MM.1S (cell line): ENCODE results near the gene TEKT3.

Source experiments
- DNase-seq: peaks from one replicate; pipeline ENCODE4 v3.0.0-alpha.2; 2015
- H2AFZ ChIP-seq: fragments of 300-600 bp; sonication (generic); 2 replicates; pipeline ENCODE4 v1.6.0; 2016; ENCODE audit warnings: antibody characterized with exemption, low read length
- H3F3A ChIP-seq: fragments of 300-600 bp; sonication (generic); 2 replicates; pipeline ENCODE4 v1.6.1; 2016; ENCODE audit warnings: mild to moderate bottlenecking, antibody characterized with exemption, low read length, moderate library complexity, mixed read lengths; ENCODE audit not compliant: insufficient read depth
- H3K27ac ChIP-seq: fragments of 300-600 bp; sonication (generic); 2 replicates; pipeline ENCODE4 v1.5.1; 2016; ENCODE audit warnings: mild to moderate bottlenecking, low read length
- H3K27me3 ChIP-seq: fragments of 300-600 bp; sonication (generic); replicated peaks from 2 replicates; pipeline ENCODE4 v1.6.0; 2016; ENCODE audit warnings: low read length; ENCODE audit not compliant: insufficient read depth
- H3K36me3 ChIP-seq: fragments of 300-600 bp; sonication (generic); replicated peaks from 2 replicates; pipeline ENCODE4 v1.6.1; 2016; ENCODE audit warnings: mild to moderate bottlenecking, low read length, mixed read lengths; ENCODE audit not compliant: insufficient read depth
- H3K4me1 ChIP-seq: fragments of 300-600 bp; sonication (generic); 2 replicates; pipeline ENCODE4 v1.6.1; 2016; ENCODE audit warnings: low read length, mixed read lengths
- H3K4me2 ChIP-seq: fragments of 300-600 bp; sonication (generic); 2 replicates; pipeline ENCODE4 v1.6.0; 2016; ENCODE audit warnings: low read depth, low read length
- H3K4me3 ChIP-seq: fragments of 300-600 bp; sonication (generic); 2 replicates; pipeline ENCODE4 v1.5.1; 2016; ENCODE audit warnings: low read length, mixed read lengths
- H3K79me2 ChIP-seq: fragments of 300-600 bp; sonication (generic); 2 replicates; pipeline ENCODE4 v1.6.1; 2016; ENCODE audit warnings: mixed run types, low read length, mixed read lengths
- H3K9ac ChIP-seq: fragments of 300-600 bp; sonication (generic); 2 replicates; pipeline ENCODE4 v1.6.1; 2016; ENCODE audit warnings: low read length, mixed read lengths
- H3K9me2 ChIP-seq: fragments of 300-600 bp; sonication (generic); replicated peaks from 2 replicates; pipeline ENCODE4 v1.6.1; 2016; ENCODE audit warnings: mild to moderate bottlenecking, low read length, mixed read lengths; ENCODE audit not compliant: insufficient read depth
- H3K9me3 ChIP-seq: fragments of 300-600 bp; sonication (generic); replicated peaks from 2 replicates; pipeline ENCODE4 v1.6.1; 2016; ENCODE audit warnings: mild to moderate bottlenecking, low read length, mixed read lengths; ENCODE audit not compliant: insufficient read depth
- H4K20me1 ChIP-seq: fragments of 300-600 bp; sonication (generic); 2 replicates; pipeline ENCODE4 v1.6.1; 2016; ENCODE audit warnings: mild to moderate bottlenecking, low read length, moderate library complexity, mixed read lengths; ENCODE audit not compliant: insufficient read depth
- EZH2 ChIP-seq: fragments of 300-600 bp; sonication (generic); optimal IDR thresholded peaks from 2 replicates; pipeline ENCODE3; 2017; ENCODE audit warnings: low read depth, mild to moderate bottlenecking, antibody characterized with exemption, low read length, mixed read lengths
- EZH2phosphoT487 ChIP-seq: fragments of 300-600 bp; sonication (generic); IDR thresholded peaks from 2 replicates; pipeline ENCODE4 v1.6.1; 2018; ENCODE audit warnings: antibody characterized with exemption, low read length
- TF ChIP-seq, protein P1 (sequence below): fragments of 300-600 bp; sonication (generic); IDR thresholded peaks from 2 replicates; pipeline ENCODE4 v1.5.1; 2016; ENCODE audit warnings: antibody characterized with exemption, low read length, mixed read lengths

Gene TEKT3

DNA sequence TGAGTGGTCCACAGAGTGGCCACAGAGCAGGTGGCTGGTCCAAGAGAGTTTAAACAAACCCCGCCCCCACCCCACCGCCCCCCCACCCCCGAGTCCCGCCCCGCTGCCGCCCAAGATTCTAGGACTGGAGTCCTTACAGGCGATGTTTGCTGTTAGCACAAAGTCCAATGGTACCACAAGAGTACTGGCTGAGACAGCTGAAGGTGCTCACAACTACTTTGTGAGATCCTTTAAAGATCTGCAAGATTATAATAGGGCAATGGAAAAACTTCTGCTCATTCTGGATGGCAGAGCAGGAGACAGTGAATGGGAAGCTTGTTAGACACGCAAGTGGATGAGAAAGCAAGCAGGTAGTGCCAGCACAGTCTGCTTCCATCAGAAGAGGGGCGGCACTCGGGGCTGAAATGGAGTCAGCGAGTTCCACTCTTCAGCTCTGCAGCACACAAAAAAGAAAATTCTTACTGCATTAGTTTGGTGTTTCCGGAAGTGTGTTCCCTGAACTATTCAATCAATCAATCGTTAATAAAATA, 4.7 kb upstream of the TEKT3 start:
- no peak overlapping the region for H3K4me2 ChIP-seq
- no peak for TF ChIP-seq EZH2phosphoT487
- TF ChIP-seq EZH2 = no peak
- TF ChIP-seq, protein P1, sequence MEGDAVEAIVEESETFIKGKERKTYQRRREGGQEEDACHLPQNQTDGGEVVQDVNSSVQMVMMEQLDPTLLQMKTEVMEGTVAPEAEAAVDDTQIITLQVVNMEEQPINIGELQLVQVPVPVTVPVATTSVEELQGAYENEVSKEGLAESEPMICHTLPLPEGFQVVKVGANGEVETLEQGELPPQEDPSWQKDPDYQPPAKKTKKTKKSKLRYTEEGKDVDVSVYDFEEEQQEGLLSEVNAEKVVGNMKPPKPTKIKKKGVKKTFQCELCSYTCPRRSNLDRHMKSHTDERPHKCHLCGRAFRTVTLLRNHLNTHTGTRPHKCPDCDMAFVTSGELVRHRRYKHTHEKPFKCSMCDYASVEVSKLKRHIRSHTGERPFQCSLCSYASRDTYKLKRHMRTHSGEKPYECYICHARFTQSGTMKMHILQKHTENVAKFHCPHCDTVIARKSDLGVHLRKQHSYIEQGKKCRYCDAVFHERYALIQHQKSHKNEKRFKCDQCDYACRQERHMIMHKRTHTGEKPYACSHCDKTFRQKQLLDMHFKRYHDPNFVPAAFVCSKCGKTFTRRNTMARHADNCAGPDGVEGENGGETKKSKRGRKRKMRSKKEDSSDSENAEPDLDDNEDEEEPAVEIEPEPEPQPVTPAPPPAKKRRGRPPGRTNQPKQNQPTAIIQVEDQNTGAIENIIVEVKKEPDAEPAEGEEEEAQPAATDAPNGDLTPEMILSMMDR = no peak
- no peaks in the 10 kb centered on the region for H3K9me2 ChIP-seq
- H3K36me3 ChIP-seq = no peaks in the 10 kb centered on the region
- H3K79me2 ChIP-seq = no peaks in the 10 kb centered on the region
- no peaks in the 10 kb centered on the region for H4K20me1 ChIP-seq
- no peak overlapping the region for H3K27ac ChIP-seq
- H3K4me3 ChIP-seq = no peak overlapping the region
- H3K4me1 ChIP-seq = no peaks in the 10 kb centered on the region
- H2AFZ ChIP-seq = no peak overlapping the region
- H3K9me3 ChIP-seq = no peaks in the 10 kb centered on the region
- no peak for DNase-seq
- H3F3A ChIP-seq = no peaks in the 10 kb centered on the region
- H3K9ac ChIP-seq = no peak overlapping the region
- no peaks in the 10 kb centered on the region for H3K27me3 ChIP-seq

DNA sequence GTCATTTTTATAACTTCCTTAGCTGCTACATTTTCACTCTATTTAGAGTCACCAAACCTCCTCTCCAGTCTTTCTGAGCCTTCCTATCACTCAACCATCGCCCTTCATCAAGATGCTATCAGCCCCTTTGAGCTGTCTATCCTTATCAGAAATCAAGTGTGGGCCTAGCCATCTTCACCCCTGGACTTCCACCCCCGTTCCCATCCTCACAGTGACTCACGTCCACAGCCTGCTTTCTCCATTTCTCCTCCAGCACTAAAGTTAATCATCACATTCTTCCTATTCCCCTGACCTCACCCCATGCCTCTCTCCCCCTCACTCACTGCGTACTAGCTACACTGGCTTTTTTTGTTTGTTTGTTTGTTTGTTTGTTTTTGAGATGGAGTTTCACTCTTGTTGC, 2.4 kb upstream of the TEKT3 start:
- DNase-seq = no peak

DNA sequence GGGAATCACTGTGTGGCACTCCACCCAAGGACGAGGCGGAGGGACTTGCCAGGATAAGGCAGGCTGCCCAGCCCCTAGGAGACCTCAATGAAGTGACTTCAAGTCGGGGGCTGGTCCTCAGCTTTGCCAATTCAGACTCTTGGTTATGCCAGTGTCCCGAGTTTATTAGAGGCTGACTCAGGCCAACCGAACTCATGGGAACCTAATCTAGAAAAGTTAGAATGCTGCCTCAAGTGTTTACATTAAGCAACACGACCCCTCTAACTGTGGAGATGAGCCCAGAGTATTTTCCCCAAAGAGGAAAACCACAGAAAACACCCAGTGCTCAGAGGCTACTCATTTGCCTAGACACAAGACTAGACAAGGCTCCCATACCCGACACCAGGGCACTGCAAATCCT, 1.1 kb upstream of the TEKT3 start:
- Histone ChIP-seq H3K4me2 (no peak overlapping the region), H3K9ac (no peak overlapping the region), H3K79me2 (no peaks in the 10 kb centered on the region), H3K4me1 (no peaks in the 10 kb centered on the region), H3K27ac (no peak overlapping the region), H3K36me3 (no peaks in the 10 kb centered on the region), H3K4me3 (no peak overlapping the region), H3F3A (no peaks in the 10 kb centered on the region), H3K9me2 (no peaks in the 10 kb centered on the region), H3K27me3 (no peaks in the 10 kb centered on the region), H2AFZ (no peak overlapping the region), H3K9me3 (no peaks in the 10 kb centered on the region), H4K20me1 (no peaks in the 10 kb centered on the region)
- no peak for DNase-seq
- TF ChIP-seq, protein P1 = no peak
- TF ChIP-seq EZH2 (no peak), EZH2phosphoT487 (no peak)

More for the DNA sequence above, 2.4 kb upstream of the TEKT3 start:
- H3K27ac ChIP-seq = no peak overlapping the region
- no peaks in the 10 kb centered on the region for H4K20me1 ChIP-seq
- TF ChIP-seq, protein P1 = no peak
- no peak for TF ChIP-seq EZH2
- H3K9me3 ChIP-seq = no peaks in the 10 kb centered on the region
- no peak overlapping the region for H3K4me3 ChIP-seq
- H2AFZ ChIP-seq = no peak overlapping the region
- H3K4me1 ChIP-seq = no peaks in the 10 kb centered on the region
- H3K4me2 ChIP-seq = no peak overlapping the region
- H3K79me2 ChIP-seq = no peaks in the 10 kb centered on the region
- H3K27me3 ChIP-seq = no peaks in the 10 kb centered on the region
- H3K9me2 ChIP-seq = no peaks in the 10 kb centered on the region
- no peaks in the 10 kb centered on the region for H3F3A ChIP-seq
- H3K9ac ChIP-seq = no peak overlapping the region
- H3K36me3 ChIP-seq = no peaks in the 10 kb centered on the region
